H1 (cell line): ENCODE results near the gene MKKS. TPM values are rescaled to one million over a fixed set of nuclear protein-coding genes. Genes with fewer than 3 reads are reported as not detected.

Source experiments
- CTCF ChIA-PET: fragments of 300-600 bp; sonication (Branson Sonifier 250); formaldehyde crosslinking; loops from one replicate; lab custom pipeline; 2021; ENCODE audit not compliant: partially characterized antibody; lab: Charles Lee
- POLR2A ChIA-PET: fragments of 300-600 bp; sonication (Branson Sonifier 250); formaldehyde crosslinking; loops from one replicate; lab custom pipeline; 2021; ENCODE audit warnings: inconsistent platforms; ENCODE audit not compliant: partially characterized antibody; lab: Charles Lee
- DNase-seq, 2 experiments: peaks; one replicate each; pipeline versions ENCODE4 v3.0.0 to v3.0.0-alpha.2; 2010 to 2022; ENCODE audit warnings: low spot score in 2 of 2, low read depth in 1 of 2, mixed read lengths in 1 of 2
- FAIRE-seq: peaks from 2 replicates; lab custom pipeline; 2011; peaks lifted over from hg19 to GRCh38; lab: Jason Lieb, UNC
- H2AFZ ChIP-seq: 2 replicates; pipeline ENCODE4 v1.8.1; 2012; ENCODE audit warnings: low read length, inconsistent platforms
- H2AK5ac ChIP-seq: 2 replicates; pipeline ENCODE4 v1.6.1; 2013; ENCODE audit warnings: low read depth, low read length
- H2BK120ac ChIP-seq: replicated peaks from 2 replicates; pipeline ENCODE3; 2013; ENCODE audit warnings: low read depth, low read length, inconsistent platforms
- H2BK12ac ChIP-seq: 2 replicates; pipeline ENCODE4 v1.6.1; 2013; ENCODE audit warnings: low read depth, low read length
- H2BK15ac ChIP-seq: 2 replicates; pipeline ENCODE4 v1.6.1; 2013; ENCODE audit warnings: low read length
- H2BK20ac ChIP-seq: 2 replicates; pipeline ENCODE4 v1.6.1; 2013; ENCODE audit warnings: low read length
- H2BK5ac ChIP-seq: 2 replicates; pipeline ENCODE4 v1.6.1; 2013; ENCODE audit warnings: low read depth, low read length
- H3K14ac ChIP-seq: 2 replicates; pipeline ENCODE4 v1.6.1; 2013; ENCODE audit warnings: inconsistent platforms; ENCODE audit not compliant: insufficient read length
- H3K18ac ChIP-seq: 2 replicates; pipeline ENCODE4 v1.6.1; 2013; ENCODE audit warnings: low read length; ENCODE audit errors: extremely low read depth
- H3K23ac ChIP-seq: 2 replicates; pipeline ENCODE4 v1.6.1; 2013; ENCODE audit warnings: inconsistent platforms; ENCODE audit not compliant: insufficient read length
- H3K23me2 ChIP-seq: 2 replicates; pipeline ENCODE4 v1.6.1; 2013; ENCODE audit warnings: low read depth, low read length
- H3K27ac ChIP-seq: 2 replicates; pipeline ENCODE4 v1.6.1; 2011; ENCODE audit warnings: low read depth, low read length, inconsistent platforms
- H3K27me3 ChIP-seq, 4 experiments: replicated peaks in 1 of 4; 1 replicate in 1 of 4; 2 replicates in 3 of 4; pipeline versions ENCODE4 v1.6.1 to v1.8.1; 2011 to 2013; ENCODE audit warnings: low read length in 3 of 4, mild to moderate bottlenecking in 3 of 4, inconsistent platforms in 2 of 4, mixed read lengths in 2 of 4, moderate library complexity in 1 of 4; ENCODE audit not compliant: control insufficient read depth in 3 of 4, insufficient read depth in 3 of 4; ENCODE audit errors: extremely low read depth in 1 of 4
- H3K36me3 ChIP-seq, 4 experiments: 2 replicates each; pipeline versions ENCODE4 v1.6.1 to v1.8.1; 2011 to 2013; ENCODE audit warnings: mild to moderate bottlenecking in 4 of 4, low read length in 3 of 4, moderate library complexity in 2 of 4, control low read depth in 1 of 4, inconsistent platforms in 1 of 4; ENCODE audit not compliant: insufficient read depth in 4 of 4, control insufficient read depth in 2 of 4
- H3K4ac ChIP-seq: replicated peaks from 2 replicates; pipeline ENCODE3; 2013; ENCODE audit warnings: low read length, low read depth, mixed read lengths, inconsistent platforms; ENCODE audit not compliant: insufficient read length
- H3K4me1 ChIP-seq, 4 experiments: replicated peaks in 1 of 4; 1 replicate in 1 of 4; 2 replicates in 3 of 4; pipeline versions ENCODE4 v1.6.1 to v1.8.1; 2011 to 2013; ENCODE audit warnings: low read length in 3 of 4, inconsistent platforms in 2 of 4, mixed read lengths in 1 of 4; ENCODE audit not compliant: insufficient read depth in 4 of 4, control insufficient read depth in 3 of 4
- H3K4me2 ChIP-seq, 2 experiments: 2 replicates each; pipeline versions ENCODE4 v1.6.1 to v1.8.1; 2011 to 2013; ENCODE audit warnings: low read depth in 2 of 2, low read length in 2 of 2, control low read depth in 1 of 2, inconsistent platforms in 1 of 2, mild to moderate bottlenecking in 1 of 2; ENCODE audit not compliant: insufficient read depth in 1 of 2
- H3K4me3 ChIP-seq, 4 experiments: fragments of 200-600, 300-600 bp in 1 of 4; sonication (generic), shearing (Covaris generic), sonication (Bioruptor Twin) in 1 of 4; 2 replicates each; pipeline versions ENCODE4 v1.5.1 to v1.8.1; 2011 to 2016; ENCODE audit warnings: low read length in 4 of 4, low read depth in 3 of 4, control low read depth in 2 of 4, inconsistent platforms in 2 of 4, mild to moderate bottlenecking in 2 of 4, mixed read lengths in 1 of 4, moderate library complexity in 1 of 4; ENCODE audit not compliant: insufficient read depth in 2 of 4; ENCODE audit errors: extremely low read depth in 1 of 4
- H3K56ac ChIP-seq: replicated peaks from 2 replicates; pipeline ENCODE3; 2013; ENCODE audit warnings: low read depth, mild to moderate bottlenecking, mixed read lengths, low read length, inconsistent platforms; ENCODE audit not compliant: insufficient read length
- H3K79me1 ChIP-seq: 2 replicates; pipeline ENCODE4 v1.6.1; 2013; ENCODE audit warnings: low read depth, low read length, control low read depth
- H3K79me2 ChIP-seq, 2 experiments: 2 replicates each; pipeline versions ENCODE4 v1.6.1 to v1.8.1; 2012 to 2013; ENCODE audit warnings: low read length in 2 of 2, mild to moderate bottlenecking in 2 of 2, inconsistent platforms in 1 of 2; ENCODE audit not compliant: insufficient read depth in 2 of 2, control insufficient read depth in 1 of 2
- H3K9ac ChIP-seq, 4 experiments: replicated peaks in 1 of 4; 1 replicate in 1 of 4; 2 replicates in 3 of 4; pipeline versions ENCODE4 v1.6.1 to v1.8.1; 2011 to 2013; ENCODE audit warnings: low read depth in 3 of 4, low read length in 3 of 4, control low read depth in 2 of 4, mild to moderate bottlenecking in 2 of 4, moderate library complexity in 2 of 4, inconsistent platforms in 1 of 4; ENCODE audit errors: extremely low read depth in 1 of 4
- H3K9me3 ChIP-seq, 2 experiments: 2 replicates each; pipeline versions ENCODE4 v1.6.1 to v1.8.1; 2012 to 2013; ENCODE audit warnings: mild to moderate bottlenecking in 2 of 2, moderate library complexity in 2 of 2, control low read depth in 1 of 2, inconsistent platforms in 1 of 2, low read depth in 1 of 2, low read length in 1 of 2, mixed read lengths in 1 of 2; ENCODE audit not compliant: insufficient read depth in 2 of 2
- H4K20me1 ChIP-seq, 2 experiments: replicated peaks in 1 of 2; 2 replicates each; pipeline versions ENCODE3 to v1.8.1; 2011 to 2013; ENCODE audit warnings: inconsistent platforms in 2 of 2, low read length in 2 of 2, mild to moderate bottlenecking in 1 of 2; ENCODE audit not compliant: insufficient read depth in 2 of 2, control insufficient read depth in 1 of 2
- H4K5ac ChIP-seq: 2 replicates; pipeline ENCODE4 v1.6.1; 2013; ENCODE audit warnings: low read length, low read depth, mixed read lengths, inconsistent platforms; ENCODE audit not compliant: insufficient read length
- H4K8ac ChIP-seq: 2 replicates; pipeline ENCODE4 v1.8.0; 2013; ENCODE audit warnings: mild to moderate bottlenecking, moderate library complexity, low read length, inconsistent platforms; ENCODE audit not compliant: insufficient read depth; ENCODE audit errors: extremely low read depth
- H4K91ac ChIP-seq: replicated peaks from 2 replicates; pipeline ENCODE3; 2013; ENCODE audit warnings: low read length, mixed read lengths, inconsistent platforms; ENCODE audit not compliant: insufficient read length
- BRCA1 ChIP-seq: IDR thresholded peaks from 2 replicates; pipeline ENCODE4 v1.6.1; 2012; ENCODE audit warnings: low read depth, low read length, improper control_type of control experiment
- CBX5 ChIP-seq: fragments of 300-800, 300-1000 bp; sonication (generic); IDR thresholded peaks from 2 replicates; pipeline ENCODE4 v1.7.1; 2016; ENCODE audit warnings: antibody characterized with exemption, low read length, low read depth
- EGR1 ChIP-seq: IDR thresholded peaks from 2 replicates; pipeline ENCODE4 v1.6.1; 2011; ENCODE audit warnings: low read depth, low read length, borderline replicate concordance
- GTF2F1 ChIP-seq: IDR thresholded peaks from 2 replicates; pipeline ENCODE4 v1.6.1; 2012; ENCODE audit warnings: low read depth, low read length, improper control_type of control experiment, borderline replicate concordance
- KDM1A ChIP-seq: fragments of 200-600, 300-600 bp; sonication (generic); IDR thresholded peaks from 2 replicates; pipeline ENCODE4 v1.7.1; 2016; ENCODE audit warnings: mild to moderate bottlenecking, low read length, borderline replicate concordance
- NANOG ChIP-seq: IDR thresholded peaks from 2 replicates; pipeline ENCODE4 v1.6.1; 2011; ENCODE audit warnings: low read length, low read depth, mild to moderate bottlenecking, inconsistent platforms; ENCODE audit not compliant: insufficient read depth, poor library complexity, severe bottlenecking
- SAP30 ChIP-seq: fragments of 300-600 bp; sonication (generic); IDR thresholded peaks from 2 replicates; pipeline ENCODE4 v1.7.1; 2012; ENCODE audit warnings: low read length, moderate library complexity, mild to moderate bottlenecking, inconsistent platforms; ENCODE audit not compliant: insufficient read depth, insufficient replicate concordance
- SP1 ChIP-seq: IDR thresholded peaks from 2 replicates; pipeline ENCODE4 v1.6.1; 2011; ENCODE audit warnings: low read depth, low read length
- WGBS, 2 experiments: shearing (Covaris generic) in 1 of 2; methylation state at CpG; one replicate each; pipeline versions ENCODE4 v1.1.6 to v1.1.7; 2013 to 2015; ENCODE audit warnings: low lambda C conversion rate in 2 of 2, mixed read lengths in 2 of 2, inconsistent platforms in 1 of 2, low coverage in 1 of 2, missing lambda C conversion rate in 1 of 2; ENCODE audit not compliant: insufficient replicate concordance in 2 of 2, insufficient coverage in 1 of 2, insufficient read length in 1 of 2; ENCODE audit errors: extremely low coverage in 1 of 2, missing lambda C conversion rate in 1 of 2; 5-methylcytosine and 5-hydroxymethylcytosine counted together
- polyA plus RNA-seq, 7 experiments: library from polyadenylated mRNA; depleted of rRNA in 3 of 7; stranded (reverse) in 5 of 7; unstranded in 2 of 7; fragments of >200 nt in 5 of 7; fragments of 200-250 nt in 2 of 7; gene quantifications; 1 replicate in 5 of 7; 2 replicates in 1 of 7; 4 replicates in 1 of 7; pipeline versions ENCODE4 v1.2.1 to v1.2.3, GENCODE V29; 2011 to 2013; ENCODE audit warnings: missing spikeins in 2 of 7, mixed read lengths in 2 of 7
- total RNA-seq: library from RNA; stranded (reverse); fragmentation: NEBNext Ultra II Directional; extraction: Animal tissue kit (Norgen Biotek cat#: 25700); gene quantifications from 2 replicates; pipeline ENCODE4 v1.2.1, GENCODE V29; 2021
- TF ChIP-seq, protein P1 (sequence below): IDR thresholded peaks from 2 replicates; pipeline ENCODE4 v1.6.1; 2012; ENCODE audit warnings: inconsistent platforms
- TF ChIP-seq, protein P2 (sequence below): IDR thresholded peaks from 2 replicates; pipeline ENCODE4 v1.6.1; 2011; ENCODE audit warnings: low read depth, mild to moderate bottlenecking, low read length; ENCODE audit not compliant: insufficient read depth

Gene MKKS
- total and polyA plus RNA-seq, 2 of the 8 experiments (the other 6 are each of a cell fraction or from before 2014, with no cell fraction given), result 15.9 to 24.8 TPM

DNA sequence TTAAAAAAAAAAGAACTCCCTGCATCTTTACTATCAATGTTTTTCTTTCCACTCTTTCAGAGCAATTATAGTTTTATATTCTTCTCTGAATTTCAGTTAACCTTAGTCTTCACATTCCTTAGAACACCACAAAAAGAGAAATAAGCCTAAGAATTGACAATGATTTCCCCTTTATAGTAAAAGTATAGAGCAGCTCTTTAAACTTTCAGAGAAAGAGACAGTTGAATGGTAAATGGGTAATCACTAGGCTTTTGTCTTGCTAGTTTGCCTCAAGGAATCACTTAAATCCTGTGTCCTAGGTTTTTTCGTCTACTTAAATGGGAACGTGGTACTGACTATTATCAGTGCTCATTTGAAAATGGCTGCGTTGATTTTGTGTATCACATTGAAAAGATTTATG, 32.8 kb upstream of the MKKS start:
- no peak overlapping the region for H2AK5ac ChIP-seq
- no peaks in the 10 kb centered on the region for H3K23me2 ChIP-seq
- FAIRE-seq, result peak; percentile 77
- peak overlapping the region; percentile 35 to 36 for H3K4me2 ChIP-seq
- CTCF ChIA-PET, result interaction anchor here (1.7 to 3.6 kb wide), 2 partner anchors 69 to 85 kb away, joined by 4 to 26 read pairs; no protein-coding TSS in a partner anchor
- H2BK120ac ChIP-seq, result no peak overlapping the region
- WGBS, 2 experiments, result 3% methylated on average over 3 of the region's 3 CpGs; no CpG with 5 or more reads in 1 of the 2 experiments
- no peak for DNase-seq
- H3K9me3 ChIP-seq, result peaks cover 0 to 5% of the 10 kb centered on the region in 2 experiments; a peak in 1 of 4 replicates
- H3K14ac ChIP-seq, result no peak overlapping the region
- H3K18ac ChIP-seq, result no peak overlapping the region
- H3K36me3 ChIP-seq, result peaks cover 0 to 3% (median under 1%) of the 10 kb centered on the region in 4 experiments; a peak in 2 of 8 replicates
- H3K79me2 ChIP-seq, result peaks cover 0 to 11% of the 10 kb centered on the region in 2 experiments; a peak in 2 of 4 replicates
- H2AFZ ChIP-seq, result no peak overlapping the region
- peak overlapping the region in 1 of 4 experiments; percentile 30; a peak in 1 of 8 replicates for H3K4me3 ChIP-seq
- H4K20me1 ChIP-seq, result no peaks in the 10 kb centered on the region
- H2BK20ac ChIP-seq, result no peak overlapping the region
- H3K27ac ChIP-seq, result no peak overlapping the region
- no peak overlapping the region for H2BK5ac ChIP-seq
- no peak overlapping the region for H2BK12ac ChIP-seq
- H3K4me1 ChIP-seq, result peaks cover 0 to 26% (median 22%) of the 10 kb centered on the region in 4 experiments; a peak in 5 of 7 replicates
- H3K23ac ChIP-seq, result no peak overlapping the region
- no peak overlapping the region for H3K56ac ChIP-seq
- H3K27me3 ChIP-seq, result no peaks in the 10 kb centered on the region
- H2BK15ac ChIP-seq, result no peak overlapping the region
- H4K5ac ChIP-seq, result no peak overlapping the region
- no peak overlapping the region for H3K4ac ChIP-seq
- H4K8ac ChIP-seq, result no peak overlapping the region
- no peak overlapping the region for H4K91ac ChIP-seq
- no peaks in the 10 kb centered on the region for H3K79me1 ChIP-seq
- POLR2A ChIA-PET, result interaction anchor here (0.6 to 2.5 kb wide), 3 partner anchors 30 to 149 kb away, joined by 3 to 10 read pairs (median 3); partner anchors contain the start of genes MKKS and SLX4IP
- peak overlapping the region in 1 of 4 experiments; percentile 34; a peak in 1 of 7 replicates for H3K9ac ChIP-seq
- peak; percentile 33 for TF ChIP-seq NANOG
- TF ChIP-seq BRCA1, result no peak
- TF ChIP-seq KDM1A, result no peak
- TF ChIP-seq, protein P1, sequence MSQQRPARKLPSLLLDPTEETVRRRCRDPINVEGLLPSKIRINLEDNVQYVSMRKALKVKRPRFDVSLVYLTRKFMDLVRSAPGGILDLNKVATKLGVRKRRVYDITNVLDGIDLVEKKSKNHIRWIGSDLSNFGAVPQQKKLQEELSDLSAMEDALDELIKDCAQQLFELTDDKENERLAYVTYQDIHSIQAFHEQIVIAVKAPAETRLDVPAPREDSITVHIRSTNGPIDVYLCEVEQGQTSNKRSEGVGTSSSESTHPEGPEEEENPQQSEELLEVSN, result no peak
- TF ChIP-seq SP1, result no peak
- TF ChIP-seq GTF2F1, result no peak
- no peak for TF ChIP-seq CBX5
- TF ChIP-seq EGR1, result no peak
- TF ChIP-seq, protein P2, sequence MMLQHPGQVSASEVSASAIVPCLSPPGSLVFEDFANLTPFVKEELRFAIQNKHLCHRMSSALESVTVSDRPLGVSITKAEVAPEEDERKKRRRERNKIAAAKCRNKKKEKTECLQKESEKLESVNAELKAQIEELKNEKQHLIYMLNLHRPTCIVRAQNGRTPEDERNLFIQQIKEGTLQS, result no peak
- TF ChIP-seq SAP30, result no peak
